ENCODE measurements around the gene DDB1.

- TF ChIP-seq CTCF (IDR thresholded peaks at IDR 0.05) (no peak), POLR2AphosphoS5 (IDR thresholded peaks at IDR 0.05) (no peak), EP300 (IDR thresholded peaks at IDR 0.05) (no peak), POLR2A (IDR thresholded peaks at IDR 0.05; ENCODE audit: low read depth) (no peak)
Measured at GRCh38 chr11:61329871-61330270, 3.0 kb downstream of the DDB1 start.

Data from esophagus muscularis mucosa (tissue), 4 donors.